ENCODE measurements around the gene TRIM60. TPM values are rescaled to one million over a fixed set of nuclear protein-coding genes. Genes with fewer than 3 reads are reported as not detected.

The TRIM60 gene
- total RNA-seq, 1 donor from 2014 or later, result not detected

DNA sequence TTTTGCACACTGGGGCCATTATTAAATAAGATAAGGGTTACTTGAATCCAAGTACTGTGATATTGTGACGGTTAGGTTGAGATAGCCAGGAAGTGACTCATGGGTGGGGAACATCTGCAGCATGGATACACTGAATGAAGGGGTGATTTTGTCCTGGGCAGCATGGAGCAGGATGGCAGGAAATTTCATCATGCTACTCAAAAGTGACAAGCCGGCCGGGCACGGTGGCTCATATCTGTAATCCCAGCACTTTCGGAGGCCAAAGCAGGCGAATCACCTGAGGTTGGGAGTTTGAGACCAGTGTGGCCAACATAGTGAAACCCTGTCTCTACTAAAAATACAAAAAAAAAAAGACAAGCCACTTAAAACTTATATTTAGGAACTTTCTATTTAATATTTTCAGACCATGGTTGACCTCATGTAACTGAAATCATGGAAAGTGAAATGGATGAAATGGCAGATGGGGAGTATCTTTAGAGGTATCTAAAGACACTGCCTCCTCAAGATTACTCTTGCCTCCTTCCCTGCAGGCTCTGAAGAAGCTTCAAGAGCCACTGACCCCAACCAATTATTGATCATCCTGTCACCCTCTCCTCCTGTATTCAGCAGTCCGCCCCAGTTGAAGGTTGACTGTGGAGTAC is 3.9 kb upstream of the TRIM60 start:
- intact Hi-C loops (cut with DNase I), result no loop called here
- H3K36me3 ChIP-seq, result no peaks in the 10 kb centered on the region
- H3K4me1 ChIP-seq, result no peaks in the 10 kb centered on the region
- TF ChIP-seq, protein P1, sequence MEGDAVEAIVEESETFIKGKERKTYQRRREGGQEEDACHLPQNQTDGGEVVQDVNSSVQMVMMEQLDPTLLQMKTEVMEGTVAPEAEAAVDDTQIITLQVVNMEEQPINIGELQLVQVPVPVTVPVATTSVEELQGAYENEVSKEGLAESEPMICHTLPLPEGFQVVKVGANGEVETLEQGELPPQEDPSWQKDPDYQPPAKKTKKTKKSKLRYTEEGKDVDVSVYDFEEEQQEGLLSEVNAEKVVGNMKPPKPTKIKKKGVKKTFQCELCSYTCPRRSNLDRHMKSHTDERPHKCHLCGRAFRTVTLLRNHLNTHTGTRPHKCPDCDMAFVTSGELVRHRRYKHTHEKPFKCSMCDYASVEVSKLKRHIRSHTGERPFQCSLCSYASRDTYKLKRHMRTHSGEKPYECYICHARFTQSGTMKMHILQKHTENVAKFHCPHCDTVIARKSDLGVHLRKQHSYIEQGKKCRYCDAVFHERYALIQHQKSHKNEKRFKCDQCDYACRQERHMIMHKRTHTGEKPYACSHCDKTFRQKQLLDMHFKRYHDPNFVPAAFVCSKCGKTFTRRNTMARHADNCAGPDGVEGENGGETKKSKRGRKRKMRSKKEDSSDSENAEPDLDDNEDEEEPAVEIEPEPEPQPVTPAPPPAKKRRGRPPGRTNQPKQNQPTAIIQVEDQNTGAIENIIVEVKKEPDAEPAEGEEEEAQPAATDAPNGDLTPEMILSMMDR (IDR thresholded peaks at IDR 0.05), result no peak
- ATAC-seq (no peak), DNase-seq (no peak)
- H3K27ac ChIP-seq, result no peak overlapping the region
- no peak overlapping the region for H3K4me3 ChIP-seq
- no peaks in the 10 kb centered on the region for H3K27me3 ChIP-seq (ENCODE audit: low read depth)
- H3K9me3 ChIP-seq, result no peaks in the 10 kb centered on the region

DNA sequence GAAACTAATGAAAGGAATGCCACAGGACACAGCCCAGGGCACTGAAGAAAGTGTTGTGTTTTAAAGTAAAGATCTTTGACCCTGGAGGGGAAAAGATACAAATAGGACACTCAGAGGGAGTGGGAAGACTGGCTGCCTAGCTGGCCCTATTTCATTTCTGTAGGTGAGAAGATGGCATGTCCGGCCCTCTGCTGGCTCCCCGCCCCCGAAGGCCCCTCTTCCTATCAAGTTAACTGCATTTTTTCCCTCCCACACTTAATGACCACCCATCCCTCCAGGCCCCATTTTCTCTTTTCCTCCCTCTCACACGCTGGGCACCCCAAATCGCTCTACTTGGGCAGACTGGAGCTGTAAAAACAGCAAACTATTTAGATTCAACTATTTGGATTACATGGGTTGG is 16.4 kb downstream of the TRIM60 start:
- no peak overlapping the region for H3K27ac ChIP-seq
- TF ChIP-seq, protein P1 (IDR thresholded peaks at IDR 0.05), result no peak
- no peaks in the 10 kb centered on the region for H3K4me1 ChIP-seq
- H3K36me3 ChIP-seq, result no peaks in the 10 kb centered on the region
- intact Hi-C loops (cut with DNase I), result no loop called here
- no peak overlapping the region for H3K4me3 ChIP-seq
- H3K9me3 ChIP-seq, result no peaks in the 10 kb centered on the region
- ATAC-seq (no peak), DNase-seq (no peak)
- H3K27me3 ChIP-seq (ENCODE audit: low read depth), result no peaks in the 10 kb centered on the region

DNA sequence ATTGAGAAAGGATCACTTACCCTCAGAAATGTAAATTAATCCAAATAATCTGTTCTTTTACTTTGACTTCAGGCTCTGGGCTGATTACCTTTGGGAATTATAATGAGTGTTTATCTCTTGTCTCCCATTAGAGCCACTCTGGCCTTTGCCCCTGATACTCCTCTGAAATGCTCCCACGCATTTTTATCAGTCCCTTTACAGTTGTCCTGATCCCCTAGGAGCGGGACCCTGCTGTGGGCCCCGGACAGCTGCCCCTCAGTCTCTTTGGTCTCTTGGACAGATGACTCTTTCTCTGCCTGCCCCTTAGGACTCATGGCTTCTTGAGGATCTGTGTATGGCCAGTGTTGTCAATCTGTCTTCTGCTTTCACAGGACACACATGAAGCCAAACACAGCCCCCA is 20.8 kb downstream of the TRIM60 start:
- Histone ChIP-seq H3K27ac (no peak overlapping the region), H3K36me3 (no peaks in the 10 kb centered on the region), H3K4me3 (no peak overlapping the region), H3K9me3 (no peaks in the 10 kb centered on the region), H3K27me3 (ENCODE audit: low read depth) (no peaks in the 10 kb centered on the region), H3K4me1 (no peaks in the 10 kb centered on the region)
- ATAC-seq (no peak), DNase-seq (no peak)
- intact Hi-C loops (cut with DNase I), result no loop called here
- TF ChIP-seq, protein P1 (IDR thresholded peaks at IDR 0.05), result no peak

DNA sequence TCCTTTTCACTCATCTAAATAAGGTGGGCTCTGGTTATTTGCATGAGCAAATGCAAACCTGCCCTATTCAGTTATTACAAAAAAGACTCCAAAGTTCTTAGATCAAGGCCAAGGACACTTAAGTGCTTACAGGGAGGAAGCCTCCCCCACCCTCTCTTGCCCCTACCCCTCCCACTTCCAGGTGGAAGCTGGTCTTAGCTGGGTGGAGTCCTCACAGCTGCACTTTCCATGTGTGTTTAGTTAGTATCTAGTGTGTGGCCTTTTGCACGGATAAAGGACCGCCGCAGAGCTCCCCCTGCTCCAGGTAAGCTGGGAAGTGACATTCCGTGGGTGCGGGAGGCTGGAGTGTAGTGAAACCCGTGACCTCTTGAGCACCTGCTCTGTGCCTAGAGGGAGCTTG is 21.8 kb downstream of the TRIM60 start, which contains the start of gene TRIM75:
Gene TRIM75 (plus strand): TSS at position 222 of the 400 bp plus-strand sequence. CDS start 5,282 bp downstream, outside the sequence.
- DNase-seq, result no peak
- H3K36me3 ChIP-seq, result no peaks in the 10 kb centered on the region
- H3K27me3 ChIP-seq (ENCODE audit: low read depth), result no peaks in the 10 kb centered on the region
- intact Hi-C loops (cut with DNase I), result no loop called here
- ATAC-seq, result no peak
- H3K9me3 ChIP-seq, result no peaks in the 10 kb centered on the region
- TF ChIP-seq, protein P1 (IDR thresholded peaks at IDR 0.05), result no peak
- no peaks in the 10 kb centered on the region for H3K4me1 ChIP-seq
- H3K4me3 ChIP-seq, result no peak within 1 kb of the TSS
- no peak within 1 kb of the TSS for H3K27ac ChIP-seq

DNA sequence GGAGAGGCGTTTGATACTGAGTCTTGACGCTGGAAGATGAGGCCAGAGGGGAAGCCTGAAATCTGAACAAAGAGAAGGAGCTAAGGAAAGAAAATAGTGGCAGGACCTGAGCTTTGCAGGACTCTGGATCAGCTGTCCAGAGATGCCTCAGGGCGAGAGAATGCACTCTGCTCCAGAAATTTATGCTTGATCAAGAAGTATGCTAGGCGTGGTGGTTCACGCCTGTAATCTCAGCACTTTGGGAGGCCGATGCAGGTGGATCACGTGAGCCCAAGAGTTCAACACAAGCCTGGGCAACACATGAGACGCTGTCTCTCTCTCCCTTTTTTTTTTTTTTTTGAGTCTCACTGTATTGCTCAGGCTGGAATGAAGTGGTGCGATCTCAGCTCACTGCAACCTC is 23.8 kb downstream of the TRIM60 start:
- no peaks in the 10 kb centered on the region for H3K36me3 ChIP-seq
- no peaks in the 10 kb centered on the region for H3K4me1 ChIP-seq
- TF ChIP-seq, protein P1 (IDR thresholded peaks at IDR 0.05), result no peak
- no peak for DNase-seq
- H3K27me3 ChIP-seq (ENCODE audit: low read depth), result no peaks in the 10 kb centered on the region
- no peaks in the 10 kb centered on the region for H3K9me3 ChIP-seq
- ATAC-seq, result no peak
- intact Hi-C loops (cut with DNase I), result no loop called here
- H3K4me3 ChIP-seq, result no peak overlapping the region
- H3K27ac ChIP-seq, result no peak overlapping the region

Data from lower lobe of right lung (tissue), 2 donors.